Right lobe of liver (tissue), 6 donors: ENCODE measurements around the gene POLR1G. TPM values are rescaled to one million over a fixed set of nuclear protein-coding genes. Genes with fewer than 3 reads are reported as not detected.
"Not testable (repeated sequence)": the region's sequence is repeated elsewhere in the genome, so short reads cannot be mapped to it uniquely, and the experiment has no call there.

Experiments
- ATAC-seq, 4 donors: fragments of 200-7000 bp; cut with Tn5 transposase; one replicate each; pipeline ENCODE4 v1.9.1; 2020; ENCODE audit warnings: mild to moderate bottlenecking in 4 of 4, moderate library complexity in 4 of 4
- DNase-seq, 3 donors: peaks; one replicate each; pipeline ENCODE4 v3.0.0-alpha.2; 2020
- H3K27ac ChIP-seq, 3 donors: fragments of 200-600 bp; one replicate each; pipeline ENCODE4 v1.8.0; 2022
- H3K27me3 ChIP-seq, 2 donors: fragments of 200-600 bp; one replicate each; pipeline ENCODE4 v1.8.0; 2022
- H3K36me3 ChIP-seq, 4 donors: fragments of 200-600 bp; sonication (generic) in 1 of 4; one replicate each; pipeline versions ENCODE4 v1.5.1 to v1.8.0; 2017 to 2022; ENCODE audit warnings: control low read depth in 1 of 4
- H3K4me1 ChIP-seq, 4 donors: fragments of 200-600 bp; sonication (generic) in 1 of 4; one replicate each; pipeline versions ENCODE4 v1.5.1 to v1.8.0; 2017 to 2022; ENCODE audit warnings: control low read depth in 1 of 4
- H3K4me3 ChIP-seq, 3 donors: fragments of 200-600 bp; one replicate each; pipeline ENCODE4 v1.8.0; 2022
- H3K9me3 ChIP-seq, 4 donors: fragments of 200-600 bp; sonication (generic) in 1 of 4; one replicate each; pipeline versions ENCODE4 v1.5.1 to v1.8.0; 2017 to 2022; ENCODE audit warnings: control low read depth in 1 of 4
- CTCF ChIP-seq, 4 donors: fragments of 200-600 bp in 3 of 4; fragments of 450-650 bp in 1 of 4; IDR thresholded peaks; one replicate each; pipeline versions ENCODE4 v1.5.1 to v1.8.0; 2016 to 2022; ENCODE audit warnings: antibody characterized with exemption in 4 of 4, mild to moderate bottlenecking in 2 of 4
- POLR2A ChIP-seq: fragments of 450-650 bp; IDR thresholded peaks from one replicate; pipeline ENCODE4 v1.6.1; 2017; ENCODE audit warnings: antibody characterized with exemption, mild to moderate bottlenecking
- WGBS: methylation state at CpG from one replicate; pipeline ENCODE4 v1.1.6; 2018; ENCODE audit warnings: low coverage, low lambda C conversion rate; ENCODE audit not compliant: insufficient coverage; ENCODE audit errors: missing lambda C conversion rate; 5-methylcytosine and 5-hydroxymethylcytosine counted together
- intact Hi-C, 2 donors: fragments of 100-400 bp; cut with DNase I; formaldehyde crosslinking; loops; one replicate each; pipeline versions ENCODE4 v1.11.2 to v1.14.1; 2022
- total RNA-seq, 6 experiments: library from RNA; depleted of rRNA in 2 of 6; stranded (reverse); fragments of >200 nt in 2 of 6; fragmentation: NEBNext Ultra II Directional in 3 of 6; extraction: Animal tissue kit (Norgen Biotek cat#: 25700) in 3 of 6; gene quantifications; one replicate each; pipeline versions ENCODE4 v1.1.0 to v1.2.4, GENCODE V29; 2016 to 2023
- donor health status: DM: no; HTN: yes; CAD: no.
- donor health status: DM: no; HTN: no; CAD: no.
- donor health status: DM: no; HTN: no; CAD: no.
- donor health status: DM: no; HTN: yes; CAD: no.
- donor health status: DM: no; HTN: yes; CAD: no.

POLR1G gene
- total RNA-seq, 6 experiments from 2014 or later: 1.3 to 4.5 (median 3.2) TPM

DNA sequence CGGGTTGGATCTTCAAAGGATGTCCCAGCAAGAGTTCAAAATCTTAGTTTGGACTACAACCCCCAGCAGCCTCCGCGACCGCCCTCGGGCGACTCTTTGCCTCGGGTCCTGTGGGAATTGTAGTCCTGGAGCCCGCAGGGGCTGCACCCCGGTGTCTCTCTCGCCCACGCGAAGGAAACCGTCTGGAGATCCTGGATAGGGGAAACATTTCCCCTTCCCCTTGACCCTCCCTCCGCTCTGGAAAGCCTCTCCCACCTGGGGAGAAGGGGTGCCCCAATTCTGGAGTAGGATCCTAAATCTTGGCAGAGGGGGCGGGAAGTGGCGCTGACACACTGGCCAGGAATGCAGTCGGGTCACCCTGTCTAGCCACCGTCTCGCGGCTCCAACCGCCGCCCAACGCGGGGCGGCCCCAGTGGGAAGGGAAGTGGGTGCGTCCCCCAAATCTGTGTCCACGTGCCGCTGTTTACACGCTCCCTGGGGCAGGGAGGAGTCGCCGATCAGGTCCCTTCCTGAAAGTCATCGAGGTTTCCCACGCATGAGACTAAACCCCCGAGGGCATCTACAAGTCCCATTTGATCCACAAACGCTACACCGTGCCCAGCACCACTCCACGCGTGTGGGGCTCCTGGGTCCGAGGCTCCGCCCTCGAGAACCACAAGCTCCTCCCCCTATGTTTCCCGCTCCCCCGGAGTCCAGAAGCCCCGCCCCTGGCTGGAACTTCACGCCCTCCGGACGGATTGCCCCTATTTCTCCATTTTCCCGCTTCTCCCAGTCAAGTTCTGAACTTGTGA, 814 bp upstream of the POLR1G start:
- H3K9me3 ChIP-seq: no peaks in the 10 kb centered on the region
- 0% methylated on average over 19 of the region's 48 CpGs for WGBS
- peaks cover 0 to 13% (median 6%) of the 10 kb centered on the region in 4 donors for H3K4me1 ChIP-seq
- DNase-seq (peak; percentile 90 to 93 (median 91)), ATAC-seq (peak; percentile 71 to 81 (median 78))
- peak overlapping the region; percentile 66 to 87 (median 71) for H3K4me3 ChIP-seq
- H3K27me3 ChIP-seq: no peaks in the 10 kb centered on the region
- H3K27ac ChIP-seq: peak overlapping the region; percentile 93 to 97 (median 96)
- TF ChIP-seq CTCF (IDR thresholded peaks at IDR 0.05) (no peak), POLR2A (peak; percentile 21)
- intact Hi-C loops: no loop called here
- no peaks in the 10 kb centered on the region for H3K36me3 ChIP-seq

DNA sequence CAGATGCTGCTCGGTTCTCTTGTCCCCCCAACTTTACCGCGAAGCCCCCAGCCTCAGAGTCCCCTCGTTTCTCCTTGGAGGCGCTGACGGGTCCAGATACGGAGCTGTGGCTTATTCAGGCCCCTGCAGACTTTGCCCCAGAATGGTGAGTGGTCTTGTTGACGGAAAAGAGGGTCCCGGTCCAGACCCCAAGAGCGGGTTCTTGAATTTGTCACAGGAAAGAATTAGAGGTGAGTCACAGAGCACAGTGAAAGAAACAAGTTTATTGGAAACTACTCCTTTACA, 589 bp downstream of the POLR1G start:
- Histone ChIP-seq H3K27me3 (no peaks in the 10 kb centered on the region), H3K9me3 (no peaks in the 10 kb centered on the region), H3K27ac (no peak overlapping the region), H3K4me1 (peaks cover 0 to 13% (median 6%) of the 10 kb centered on the region in 4 donors), H3K4me3 (peak overlapping the region; percentile 66 to 87 (median 71)), H3K36me3 (no peaks in the 10 kb centered on the region)
- ATAC-seq: no peak
- no peak for TF ChIP-seq POLR2A
- no peak for TF ChIP-seq CTCF (IDR thresholded peaks at IDR 0.05)
- WGBS: 1% methylated on average over 10 of the region's 10 CpGs
- intact Hi-C loops: no loop called here
- DNase-seq: no peak

- 72% methylated on average over 5 of the region's 5 CpGs for WGBS
- H3K9me3 ChIP-seq, H3K27ac ChIP-seq, DNase-seq, ATAC-seq, H3K36me3 ChIP-seq, intact Hi-C loops, H3K4me3 ChIP-seq, H3K27me3 ChIP-seq: not testable (repeated sequence)
- peaks cover 0 to 13% (median 6%) of the 10 kb centered on the region in 4 donors for H3K4me1 ChIP-seq
These were observed 1.1 kb downstream of the POLR1G start for GRCh38 chr19:45407585-45407984.

DNA sequence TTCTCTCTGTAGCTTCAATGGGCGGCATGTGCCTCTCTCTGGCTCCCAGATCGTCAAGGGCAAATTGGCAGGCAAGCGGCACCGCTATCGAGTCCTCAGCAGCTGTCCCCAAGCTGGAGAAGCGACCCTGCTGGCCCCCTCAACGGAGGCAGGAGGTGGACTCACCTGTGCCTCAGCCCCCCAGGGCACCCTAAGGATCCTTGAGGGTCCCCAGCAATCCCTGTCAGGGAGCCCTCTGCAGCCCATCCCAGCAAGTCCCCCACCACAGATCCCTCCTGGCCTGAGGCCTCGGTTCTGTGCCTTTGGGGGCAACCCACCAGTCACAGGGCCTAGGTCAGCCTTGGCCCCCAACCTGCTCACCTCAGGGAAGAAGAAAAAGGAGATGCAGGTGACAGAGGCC, 1.7 kb downstream of the POLR1G start:
- TF ChIP-seq CTCF (IDR thresholded peaks at IDR 0.05): no peak
- no peak for TF ChIP-seq POLR2A
- H3K27ac ChIP-seq: no peak overlapping the region
- 80% methylated on average over 2 of the region's 8 CpGs for WGBS
- no peaks in the 10 kb centered on the region for H3K9me3 ChIP-seq
- H3K4me1 ChIP-seq: peaks cover 0 to 13% (median 6%) of the 10 kb centered on the region in 4 donors
- DNase-seq: no peak
- peaks cover 0 to 5% (median 0%) of the 10 kb centered on the region in 4 donors for H3K36me3 ChIP-seq
- no peaks in the 10 kb centered on the region for H3K27me3 ChIP-seq
- ATAC-seq: no peak
- no peak overlapping the region for H3K4me3 ChIP-seq
- intact Hi-C loops: no loop called here

- intact Hi-C loops: no loop called here
- peaks cover 0 to 12% (median 5%) of the 10 kb centered on the region in 4 donors for H3K4me1 ChIP-seq
- no peak overlapping the region for H3K27ac ChIP-seq
- peaks cover 0 to 14% (median 0%) of the 10 kb centered on the region in 4 donors for H3K36me3 ChIP-seq
- 92% methylated on average over 4 of the region's 15 CpGs for WGBS
- H3K9me3 ChIP-seq: no peaks in the 10 kb centered on the region
- no peaks in the 10 kb centered on the region for H3K27me3 ChIP-seq
- DNase-seq (no peak), ATAC-seq (no peak)
- H3K4me3 ChIP-seq: no peak overlapping the region
- TF ChIP-seq CTCF (IDR thresholded peaks at IDR 0.05): no peak
- TF ChIP-seq POLR2A: no peak
These were observed 2.5 kb downstream of the POLR1G start for GRCh38 chr19:45408830-45409556.
